ENCODE data around the gene ZNF462. TPM values are rescaled to one million over a fixed set of nuclear protein-coding genes. Genes with fewer than 3 reads are reported as not detected.
"Not testable (repeated sequence)": the region's sequence is repeated elsewhere in the genome, so short reads cannot be mapped to it uniquely, and the experiment has no call there.

The ZNF462 gene
- total RNA-seq, 1 donor from 2014 or later = 8.5 TPM

DNA sequence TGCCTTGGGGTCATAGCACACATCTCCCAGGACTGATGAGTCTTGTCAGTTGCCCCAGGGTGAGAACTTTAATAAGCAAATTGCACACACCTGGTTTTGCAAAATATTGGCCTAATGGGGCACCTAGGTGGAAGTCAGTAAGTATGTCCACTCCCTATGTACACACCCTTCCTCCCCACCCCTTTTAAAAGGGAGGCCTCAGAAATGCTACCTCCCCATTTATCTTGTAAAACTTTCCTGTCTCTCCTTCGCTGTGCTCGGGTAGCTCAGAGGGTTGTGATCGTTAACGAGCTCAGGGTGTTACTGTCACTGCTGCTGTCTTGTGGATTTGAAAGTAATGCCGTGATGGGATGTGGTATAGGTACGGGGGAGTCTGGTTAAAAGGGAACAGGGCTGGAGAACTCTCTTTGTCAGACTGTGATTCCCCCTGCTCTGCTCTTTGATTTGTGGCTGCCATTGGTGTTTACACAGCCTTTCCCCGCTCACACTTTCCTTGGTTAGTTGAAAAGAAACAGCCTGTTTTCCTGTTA, 26.2 kb downstream of the ZNF462 start:
- DNase-seq (ENCODE audit: low read depth, low spot score) = no peak

- DNase-seq (ENCODE audit: low read depth, low spot score) = no peak
Measured at GRCh38 chr9:106890608-106891007, 27.6 kb downstream of the ZNF462 start.

- no peak for DNase-seq (ENCODE audit: low read depth, low spot score)
Measured at GRCh38 chr9:106891286-106891685, 28.3 kb downstream of the ZNF462 start.

- peak; percentile 95 for DNase-seq (ENCODE audit: low read depth, low spot score)
Measured at GRCh38 chr9:106892632-106893031, 29.7 kb downstream of the ZNF462 start.

DNA sequence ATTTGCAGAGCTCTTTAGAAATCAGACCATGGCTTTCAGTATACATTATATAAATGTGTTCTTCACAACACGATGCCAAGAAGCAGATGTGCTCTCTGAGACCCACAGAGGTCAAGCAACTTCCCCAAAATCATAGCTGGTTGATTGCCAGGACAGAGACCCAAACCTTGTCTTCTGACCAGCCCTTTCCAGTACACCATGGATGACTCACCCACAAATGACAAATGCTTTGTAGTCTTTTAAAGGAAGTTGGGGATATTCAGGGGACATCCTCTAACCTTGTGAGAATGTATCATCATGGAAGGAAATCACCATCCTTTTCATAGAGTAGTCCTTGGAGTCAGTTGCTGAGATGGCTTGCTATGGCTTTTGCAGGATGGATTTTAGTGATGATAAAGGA, 30.1 kb downstream of the ZNF462 start:
- no peak for DNase-seq (ENCODE audit: low read depth, low spot score)

DNA sequence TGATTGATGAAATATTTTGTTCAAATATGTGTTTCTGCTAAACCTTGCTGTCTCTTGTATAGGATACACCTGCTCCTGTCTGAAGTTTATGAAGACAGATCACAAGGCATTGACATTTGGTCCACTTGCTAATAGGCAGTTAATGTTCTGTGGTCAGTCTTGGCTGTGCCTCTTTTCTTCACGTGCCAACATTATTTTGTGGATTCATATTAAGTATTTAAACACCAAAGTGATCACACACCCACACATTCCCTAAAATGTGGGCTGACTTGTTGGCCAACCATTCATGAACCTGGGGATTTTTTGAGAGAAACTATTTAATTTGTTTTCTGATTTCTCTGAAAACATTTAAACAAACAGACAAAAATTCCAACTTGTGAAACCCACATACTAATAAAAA, 33.7 kb downstream of the ZNF462 start:
- no peak for DNase-seq (ENCODE audit: low read depth, low spot score)

DNA sequence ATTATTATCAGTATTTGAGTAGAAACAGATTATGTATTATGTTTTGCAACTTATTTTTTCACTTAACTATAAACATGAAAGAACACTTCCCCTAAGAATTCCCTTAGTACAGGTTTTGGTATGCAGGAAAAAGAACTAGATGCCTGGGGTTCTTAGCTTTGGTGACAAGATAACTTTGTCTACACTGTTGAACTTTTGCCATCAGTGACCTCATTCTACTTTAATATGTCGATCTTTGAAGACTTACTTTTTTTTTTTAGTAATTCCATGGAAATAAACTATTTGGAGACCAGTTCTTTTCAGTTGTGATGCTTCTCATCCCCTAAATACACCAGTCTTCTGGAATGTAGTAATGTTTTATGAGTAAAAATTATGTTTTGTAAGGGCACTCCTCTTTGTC, 34.3 kb downstream of the ZNF462 start:
- no peak for DNase-seq (ENCODE audit: low read depth, low spot score)

GRCh38 chr9:106897751-106898150, 34.8 kb downstream of the ZNF462 start:
- no peak for DNase-seq (ENCODE audit: low read depth, low spot score)

DNA sequence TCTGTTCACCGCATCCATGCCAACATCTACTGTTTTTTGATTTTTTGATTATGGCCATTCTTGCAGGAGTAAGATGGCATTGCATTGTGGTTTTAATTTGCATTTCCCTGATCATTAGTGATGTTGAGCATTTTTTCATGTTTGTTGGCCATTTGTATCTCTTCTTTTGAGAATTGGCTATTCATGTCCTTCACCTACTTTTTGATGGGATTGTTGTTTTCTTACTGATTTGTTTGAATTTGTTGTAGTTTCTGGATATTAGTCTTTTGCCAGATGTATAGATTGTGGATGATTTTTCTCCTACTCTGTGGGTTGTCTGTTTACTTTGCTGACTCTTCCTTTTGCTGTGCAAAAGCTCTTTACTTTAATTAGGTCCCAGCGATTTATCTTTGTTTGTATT, 37.6 kb downstream of the ZNF462 start:
- not testable (repeated sequence) for DNase-seq (ENCODE audit: low read depth, low spot score)

GRCh38 chr9:106906129-106906528, 43.2 kb downstream of the ZNF462 start:
- no peak for DNase-seq (ENCODE audit: low read depth, low spot score)

DNA sequence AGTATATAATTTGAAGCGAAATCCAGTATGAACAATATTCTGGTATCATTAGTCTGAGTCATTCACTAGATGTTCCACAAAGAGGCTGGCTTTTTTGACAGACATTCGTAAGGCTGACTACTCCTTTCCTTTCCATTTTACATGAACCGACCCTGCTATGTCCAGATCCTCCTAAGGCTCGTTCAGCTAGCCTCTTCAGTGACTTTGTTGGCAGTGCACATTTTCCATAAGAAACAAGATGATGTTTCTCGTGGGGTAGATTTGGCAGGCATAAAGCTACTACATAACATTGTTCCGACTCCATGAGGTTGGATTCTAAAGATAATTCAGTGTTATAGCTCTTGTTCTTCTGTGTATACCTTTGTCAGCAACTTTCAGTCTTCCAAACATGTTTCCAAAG, 49.0 kb downstream of the ZNF462 start:
- no peak for DNase-seq (ENCODE audit: low read depth, low spot score)

DNA sequence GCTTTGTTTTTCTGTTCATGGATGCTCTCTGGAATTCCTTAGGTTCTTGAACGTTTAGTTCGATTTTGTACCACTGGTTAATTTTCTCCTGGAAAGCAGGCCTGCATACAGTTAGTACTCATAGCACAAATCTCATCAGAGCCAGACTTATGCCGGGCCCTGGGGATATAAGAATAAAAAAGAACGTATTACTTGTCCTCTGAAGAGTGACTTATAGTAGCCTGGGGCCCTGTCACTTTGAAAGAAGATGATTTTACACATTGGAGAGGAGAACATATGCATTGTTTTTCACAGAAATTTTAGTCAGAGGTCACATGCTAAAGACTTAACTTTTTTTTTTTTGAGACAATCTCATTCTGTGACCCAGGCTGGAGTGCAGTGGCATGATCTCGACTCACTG, 50.3 kb downstream of the ZNF462 start:
- DNase-seq (ENCODE audit: low read depth, low spot score) = no peak

DNA sequence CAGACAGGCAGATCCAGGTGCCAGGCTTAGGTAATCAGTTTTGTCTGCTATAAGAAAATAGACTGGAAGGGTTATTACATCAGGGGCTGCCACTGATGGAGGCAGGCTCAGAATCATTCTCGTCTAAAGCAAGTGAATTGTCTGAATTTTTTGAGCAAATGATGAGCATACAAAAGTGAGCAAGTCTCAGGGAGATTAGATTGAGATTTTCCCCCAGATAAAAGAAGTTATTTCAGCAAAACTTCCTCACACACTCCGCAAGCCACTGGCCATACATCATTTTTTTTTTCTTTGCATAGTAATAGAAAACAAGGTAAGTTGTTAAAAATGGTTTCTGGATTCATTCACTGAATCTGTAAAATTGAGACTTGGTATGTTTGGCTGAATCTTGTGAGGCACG, 52.9 kb downstream of the ZNF462 start:
- DNase-seq (ENCODE audit: low read depth, low spot score) = no peak

DNA sequence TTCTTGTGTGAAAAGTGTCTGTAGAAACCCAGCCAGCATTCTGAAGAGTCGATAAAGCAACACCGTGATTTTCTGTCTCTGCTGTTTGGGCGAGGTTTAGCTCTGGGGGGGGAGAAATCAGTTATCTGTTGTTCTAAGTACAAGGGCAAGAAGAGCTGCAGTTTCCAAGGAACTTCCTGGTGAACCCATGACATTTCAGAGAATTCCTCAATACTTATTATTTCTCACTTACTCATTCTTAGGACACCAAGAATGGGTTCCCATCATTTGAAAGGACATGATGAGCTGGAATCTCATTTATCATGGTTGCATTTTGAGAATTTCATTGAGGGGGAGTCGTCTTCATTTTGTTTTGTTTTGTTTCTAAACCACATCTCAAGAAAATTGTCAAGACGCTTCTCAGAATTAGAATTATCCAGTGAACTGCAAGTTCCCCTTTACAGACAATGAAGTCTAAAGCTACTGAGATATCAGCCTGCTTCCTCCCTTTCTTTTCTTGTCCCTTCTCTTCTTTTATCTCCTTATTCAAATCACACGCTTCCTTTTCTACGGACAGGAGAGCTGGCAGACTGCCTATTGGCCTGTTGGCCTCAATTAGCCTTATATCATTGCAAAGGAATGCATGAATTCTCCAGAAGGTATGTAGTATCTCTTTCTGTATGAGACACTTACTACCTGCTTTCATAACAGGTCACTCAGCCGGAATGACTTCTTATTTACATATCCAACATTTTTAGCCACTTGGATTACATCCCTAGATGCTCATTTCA, 53.7 kb downstream of the ZNF462 start:
- peak; percentile 90 for DNase-seq (ENCODE audit: low read depth, low spot score)

- no peak for DNase-seq (ENCODE audit: low read depth, low spot score)
Measured at GRCh38 chr9:106918825-106919509, 56.0 kb downstream of the ZNF462 start.

DNA sequence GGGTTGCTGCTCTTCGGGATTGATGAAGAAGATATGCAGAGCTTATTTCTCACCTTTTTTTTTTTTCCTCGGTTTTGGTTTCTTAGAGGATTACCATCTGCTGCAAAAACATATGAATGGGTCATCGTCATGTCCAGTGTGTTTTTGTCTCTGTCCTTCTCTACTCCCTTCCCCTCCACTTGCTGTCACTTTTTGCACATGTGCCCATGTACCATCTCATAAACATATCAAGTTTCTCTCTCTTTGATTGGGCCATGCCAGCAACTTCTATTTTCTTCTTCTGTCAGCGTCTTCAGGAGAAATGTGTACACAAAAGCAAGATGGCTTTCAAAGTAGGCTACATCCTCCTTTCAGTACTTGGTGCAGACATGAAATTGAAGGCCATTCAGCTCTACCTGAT, 57.1 kb downstream of the ZNF462 start:
- DNase-seq (ENCODE audit: low read depth, low spot score) = no peak

DNA sequence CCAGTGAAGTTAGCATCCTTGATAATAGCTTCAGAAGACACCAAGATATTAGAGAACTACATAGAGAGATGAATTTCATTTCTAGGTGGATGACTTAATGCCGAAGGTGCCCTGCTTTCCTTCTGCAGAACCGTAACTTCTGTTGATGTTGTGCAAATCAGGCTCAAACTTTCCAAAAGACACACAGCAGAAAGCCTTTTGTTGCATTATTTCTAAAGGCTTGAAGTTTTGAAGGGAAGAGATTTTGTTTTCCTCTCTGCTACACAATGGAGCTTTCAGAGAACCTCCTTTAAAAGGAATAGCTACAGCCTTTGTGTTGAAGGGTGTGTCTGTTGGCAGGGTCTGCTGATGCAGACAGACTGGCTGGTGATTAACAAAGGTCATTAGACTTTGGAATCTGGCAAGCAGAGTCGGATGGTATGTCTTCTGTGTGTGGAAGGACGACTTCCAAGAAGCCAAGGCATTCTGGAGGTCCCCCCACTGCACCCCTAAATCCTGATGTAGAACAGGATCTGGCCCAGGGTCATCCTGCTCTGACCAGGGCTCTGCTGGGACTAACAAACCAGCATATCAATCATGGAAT, 57.8 kb downstream of the ZNF462 start:
- DNase-seq (ENCODE audit: low read depth, low spot score) = no peak

DNA sequence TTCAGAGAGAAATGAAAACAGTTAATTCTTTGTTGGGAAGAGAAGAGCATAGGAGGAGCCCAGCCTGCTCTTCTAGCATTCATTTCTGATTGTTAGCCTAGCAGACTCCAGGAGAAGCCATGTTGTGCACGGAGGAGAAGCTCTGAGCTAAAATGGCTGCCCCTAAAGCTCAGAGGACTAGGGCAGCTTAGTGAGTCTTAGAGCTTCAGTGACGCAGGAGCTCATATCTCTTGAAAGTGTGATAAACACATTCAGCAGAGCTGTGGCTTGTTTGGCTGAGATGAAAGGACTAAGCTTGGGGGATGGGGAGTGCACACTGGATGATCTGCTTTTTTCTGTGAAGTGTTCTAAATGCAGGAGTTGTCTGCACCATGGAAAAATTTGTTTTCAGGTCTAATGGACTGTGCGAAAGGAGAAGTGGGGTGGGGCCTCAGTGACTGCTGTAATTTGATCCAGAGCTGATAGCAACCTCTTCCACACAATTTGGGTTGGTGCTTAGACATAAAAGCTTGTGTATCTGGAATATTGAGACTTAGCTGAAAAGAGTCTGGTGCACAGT, 58.5 kb downstream of the ZNF462 start:
- DNase-seq (ENCODE audit: low read depth, low spot score) = no peak

GRCh38 chr9:106922026-106922425, 59.1 kb downstream of the ZNF462 start:
- no peak for DNase-seq (ENCODE audit: low read depth, low spot score)

- no peak for DNase-seq (ENCODE audit: low read depth, low spot score)
Measured at GRCh38 chr9:106925392-106925791, 62.4 kb downstream of the ZNF462 start.

DNA sequence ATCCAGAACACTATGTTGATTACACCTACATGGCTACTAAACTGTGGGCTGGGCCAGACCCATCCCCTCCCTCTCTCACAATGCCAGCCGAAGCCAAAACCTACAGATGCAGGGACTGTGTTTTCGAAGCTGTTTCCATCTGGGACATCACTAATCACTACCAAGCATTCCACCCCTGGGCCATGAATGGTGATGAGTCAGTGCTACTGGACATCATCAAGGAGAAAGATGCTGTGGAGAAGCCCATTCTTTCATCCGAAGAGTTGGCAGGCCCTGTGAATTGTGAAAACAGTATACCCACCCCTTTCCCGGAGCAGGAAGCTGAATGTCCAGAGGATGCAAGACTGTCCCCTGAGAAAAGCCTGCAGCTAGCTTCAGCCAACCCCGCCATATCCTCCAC, 65.0 kb downstream of the ZNF462 start:
- no peak for DNase-seq (ENCODE audit: low read depth, low spot score)

DNA sequence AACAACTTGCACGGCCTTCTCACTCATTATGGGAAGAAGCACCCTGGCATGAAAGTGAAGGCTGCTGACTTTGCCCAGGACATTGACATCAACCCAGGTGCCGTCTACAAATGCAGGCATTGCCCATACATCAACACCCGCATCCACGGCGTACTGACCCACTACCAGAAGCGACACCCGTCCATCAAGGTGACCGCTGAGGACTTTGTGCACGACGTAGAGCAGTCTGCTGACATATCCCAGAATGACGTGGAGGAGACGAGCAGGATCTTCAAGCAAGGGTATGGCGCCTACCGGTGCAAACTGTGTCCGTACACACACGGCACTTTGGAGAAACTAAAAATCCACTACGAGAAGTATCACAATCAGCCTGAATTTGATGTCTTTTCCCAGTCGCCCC, 65.4 kb downstream of the ZNF462 start:
- no peak for DNase-seq (ENCODE audit: low read depth, low spot score)
